ENCODE measurements around the gene ANAPC4.

- TF ChIP-seq, protein P1, sequence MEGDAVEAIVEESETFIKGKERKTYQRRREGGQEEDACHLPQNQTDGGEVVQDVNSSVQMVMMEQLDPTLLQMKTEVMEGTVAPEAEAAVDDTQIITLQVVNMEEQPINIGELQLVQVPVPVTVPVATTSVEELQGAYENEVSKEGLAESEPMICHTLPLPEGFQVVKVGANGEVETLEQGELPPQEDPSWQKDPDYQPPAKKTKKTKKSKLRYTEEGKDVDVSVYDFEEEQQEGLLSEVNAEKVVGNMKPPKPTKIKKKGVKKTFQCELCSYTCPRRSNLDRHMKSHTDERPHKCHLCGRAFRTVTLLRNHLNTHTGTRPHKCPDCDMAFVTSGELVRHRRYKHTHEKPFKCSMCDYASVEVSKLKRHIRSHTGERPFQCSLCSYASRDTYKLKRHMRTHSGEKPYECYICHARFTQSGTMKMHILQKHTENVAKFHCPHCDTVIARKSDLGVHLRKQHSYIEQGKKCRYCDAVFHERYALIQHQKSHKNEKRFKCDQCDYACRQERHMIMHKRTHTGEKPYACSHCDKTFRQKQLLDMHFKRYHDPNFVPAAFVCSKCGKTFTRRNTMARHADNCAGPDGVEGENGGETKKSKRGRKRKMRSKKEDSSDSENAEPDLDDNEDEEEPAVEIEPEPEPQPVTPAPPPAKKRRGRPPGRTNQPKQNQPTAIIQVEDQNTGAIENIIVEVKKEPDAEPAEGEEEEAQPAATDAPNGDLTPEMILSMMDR (conservative IDR thresholded peaks at IDR 0.05 in 1 of 2, IDR thresholded peaks at IDR 0.05 in 1 of 2; ENCODE audit: low read depth in 1 of 2, low read length in 2 of 2): no peak
- no peak for TF ChIP-seq EZH2 (IDR thresholded peaks at IDR 0.05; ENCODE audit: low read length, missing control alignments)
Measured at GRCh38 chr4:25449270-25449669, 72.2 kb downstream of the ANAPC4 start.

Data from fibroblast of lung (primary cell).